K562 (cell line): Measurements from ENCODE around the gene NSUN3. TPM values are rescaled to one million over a fixed set of nuclear protein-coding genes. Genes with fewer than 3 reads are reported as not detected.

Experiments
- ARID1B ChIP-seq: fragments of 450-650 bp; IDR thresholded peaks from 2 replicates; pipeline ENCODE4 v1.6.1; 2016; ENCODE audit warnings: antibody characterized with exemption, mild to moderate bottlenecking, inconsistent platforms
- CBFB ChIP-seq: sonication (generic); formaldehyde crosslinking; IDR thresholded peaks from 2 replicates; pipeline ENCODE4 v1.4.0; 2020; ENCODE audit warnings: mild to moderate bottlenecking, missing genetic modification reagents
- CXXC5 ChIP-seq: fragments of 250-450 bp; sonication (Bioruptor Pico); IDR thresholded peaks from 2 replicates; pipeline ENCODE4 v1.8.0; 2022; ENCODE audit warnings: inconsistent platforms, mild to moderate bottlenecking, moderate library complexity
- DNMT1 ChIP-seq: fragments of 450-650 bp; IDR thresholded peaks from 2 replicates; pipeline ENCODE4 v1.6.1; 2016; ENCODE audit warnings: antibody characterized with exemption, mild to moderate bottlenecking
- ELK1 ChIP-seq: sonication (generic); formaldehyde crosslinking; IDR thresholded peaks from 2 replicates; pipeline ENCODE4 v1.8.1; 2022; ENCODE audit warnings: missing genetic modification reagents
- HES1 ChIP-seq: fragments of 450-650 bp; IDR thresholded peaks from 2 replicates; pipeline ENCODE4 v1.6.1; 2016; ENCODE audit warnings: low read depth, mild to moderate bottlenecking, moderate library complexity
- HSF4 ChIP-seq: fragments of 250-450 bp; sonication (Bioruptor Pico); IDR thresholded peaks from 2 replicates; pipeline ENCODE4 v2.1.2; 2022; ENCODE audit warnings: mild to moderate bottlenecking, moderate library complexity, borderline replicate concordance
- IFI16 ChIP-seq: fragments of 250-450 bp; sonication (Bioruptor Pico); IDR thresholded peaks from 2 replicates; pipeline ENCODE4 v2.1.2; 2022; ENCODE audit warnings: mild to moderate bottlenecking, inconsistent platforms
- KDM2B ChIP-seq: fragments of 250-450 bp; sonication (Bioruptor Pico); IDR thresholded peaks from 2 replicates; pipeline ENCODE4 v1.8.0; 2021; ENCODE audit warnings: mild to moderate bottlenecking, moderate library complexity
- KLF1 ChIP-seq: fragments of 450-650 bp; IDR thresholded peaks from 2 replicates; pipeline ENCODE4 v1.6.1; 2016; ENCODE audit warnings: missing genetic modification characterization, missing compliant biosample characterization
- MBD1 ChIP-seq: fragments of 250-450 bp; sonication (Bioruptor Pico); IDR thresholded peaks from 2 replicates; pipeline ENCODE4 v1.8.0; 2022; ENCODE audit warnings: inconsistent platforms
- PML ChIP-seq: IDR thresholded peaks from 2 replicates; pipeline ENCODE4 v1.6.1; 2012; ENCODE audit warnings: low read length, inconsistent platforms
- POLR2A ChIP-seq: fragments of 450-650 bp; conservative IDR thresholded peaks from 2 replicates; pipeline ENCODE4 v1.6.1; 2016
- RNF219 ChIP-seq: fragments of 250-450 bp; sonication (Bioruptor Pico); IDR thresholded peaks from 2 replicates; pipeline ENCODE4 v1.5.0; 2022; ENCODE audit warnings: mild to moderate bottlenecking
- SMARCC2 ChIP-seq: fragments of 450-650 bp; IDR thresholded peaks from 2 replicates; pipeline ENCODE4 v1.6.1; 2017; ENCODE audit warnings: antibody characterized with exemption, moderate library complexity, mild to moderate bottlenecking, low read depth
- TEAD1 ChIP-seq, 2 experiments: fragments of 450-650 bp in 1 of 2; sonication (generic) in 1 of 2; formaldehyde crosslinking; IDR thresholded peaks; 2 replicates each; pipeline versions ENCODE4 v1.4.0 to v1.8.0; 2020 to 2022; ENCODE audit warnings: mild to moderate bottlenecking in 2 of 2, missing genetic modification reagents in 1 of 2
- TFAM ChIP-seq: fragments of 250-450 bp; sonication (Bioruptor Pico); conservative IDR thresholded peaks from 2 replicates; pipeline ENCODE4 v1.5.0; 2021; ENCODE audit warnings: mild to moderate bottlenecking, moderate library complexity
- ZFP1 ChIP-seq: fragments of 450-650 bp; formaldehyde crosslinking; IDR thresholded peaks from 2 replicates; pipeline ENCODE4 v1.4.0; 2020; ENCODE audit warnings: mild to moderate bottlenecking, mixed read lengths
- ZNF592 ChIP-seq: fragments of 450-650 bp; IDR thresholded peaks from 2 replicates; pipeline ENCODE4 v1.6.1; 2017; ENCODE audit warnings: antibody characterized with exemption, mild to moderate bottlenecking
- polyA plus RNA-seq, 8 experiments: library from polyadenylated mRNA; depleted of rRNA in 4 of 8; stranded (reverse) in 5 of 8; unstranded in 3 of 8; fragments of >200 nt; fragmentation: Nextera tagmentation in 2 of 8; fragmentation: Illumina TruSeq in 1 of 8; extraction: Ambion mirVana in 2 of 8; extraction: Trizol in 1 of 8; gene quantifications; 2 replicates each; pipeline versions ENCODE4 v1.2.1 to v1.2.3, GENCODE V29; 2011 to 2014; ENCODE audit warnings: inconsistent platforms in 1 of 8, missing spikeins in 1 of 8
- total RNA-seq, 7 experiments: library from RNA; depleted of rRNA in 6 of 7; stranded (reverse); fragments of >200 nt in 6 of 7; fragmentation: Illumina TruSeq in 2 of 7; extraction: Trizol in 2 of 7; gene quantifications; 2 replicates each; pipeline versions ENCODE4 v1.2.1 to v1.2.3, GENCODE V29; 2011 to 2021; ENCODE audit warnings: low replicate concordance in 1 of 7

NSUN3 gene
- total and polyA plus RNA-seq, 9 of the 15 experiments (the other 6 are each of a cell fraction or from before 2014, with no cell fraction given): 4.4 to 12.3 (median 7.6) TPM

- TF ChIP-seq KLF1 (tag): no peak
- TF ChIP-seq ARID1B: no peak; the same call in 1 of the 2 replicates
- peak in 1 of 2 experiments; percentile 50; a peak in 1 of 4 replicates for TF ChIP-seq TEAD1 (CRISPR knock-in tag; IDR thresholded peaks at IDR 0.05)
- TF ChIP-seq ZNF592: no peak
- TF ChIP-seq HSF4: no peak
- no peak for TF ChIP-seq DNMT1
- TF ChIP-seq PML: peak; percentile 27; the same call in 1 of the 2 replicates
- no peak for TF ChIP-seq RNF219 (CRISPR knock-in tag)
- no peak for TF ChIP-seq SMARCC2
- no peak for TF ChIP-seq ZFP1 (CRISPR knock-in tag)
- no peak for TF ChIP-seq HES1
- no peak for TF ChIP-seq IFI16 (CRISPR knock-in tag)
- TF ChIP-seq CXXC5: peak; percentile 72
- TF ChIP-seq KDM2B (CRISPR knock-in tag): no peak
- TF ChIP-seq ELK1 (CRISPR knock-in tag): no peak
- no peak for TF ChIP-seq MBD1 (CRISPR knock-in tag)
- peak; percentile 85 for TF ChIP-seq POLR2A
- no peak for TF ChIP-seq CBFB (CRISPR knock-in tag)
- no peak for TF ChIP-seq TFAM (CRISPR knock-in tag)
Measured at GRCh38 chr3:94062513-94063404, at the start of gene NSUN3, which contains the start of gene DHFR2 (continued).
